Psoas muscle (tissue), 8 donors: Measurements from ENCODE around the gene PTGER4. TPM values are rescaled to one million over a fixed set of nuclear protein-coding genes. Genes with fewer than 3 reads are reported as not detected.

ENCODE experiments used
- ATAC-seq, 4 donors: fragments of 200-7000 bp; cut with Tn5 transposase; one replicate each; pipeline ENCODE4 v1.9.1; 2020; ENCODE audit warnings: moderate library complexity in 3 of 4, mild to moderate bottlenecking in 2 of 4
- DNase-seq, 2 donors: peaks; one replicate each; pipeline ENCODE4 v3.0.0-alpha.2; 2020
- H3K27ac ChIP-seq: fragments of 200-600 bp; one replicate; pipeline ENCODE4 v1.8.0; 2022
- H3K27me3 ChIP-seq, 3 donors: fragments of 200-600 bp in 1 of 3; one replicate each; pipeline versions ENCODE4 v1.6.1 to v1.8.0; 2013 to 2022; ENCODE audit warnings: low read length in 2 of 3, mild to moderate bottlenecking in 2 of 3, moderate library complexity in 1 of 3; ENCODE audit not compliant: insufficient read depth in 3 of 3
- H3K36me3 ChIP-seq, 2 donors: fragments of 200-600 bp in 1 of 2; one replicate each; pipeline versions ENCODE4 v1.6.1 to v1.8.0; 2013 to 2022; ENCODE audit warnings: low read depth in 1 of 2, mild to moderate bottlenecking in 1 of 2, moderate library complexity in 1 of 2; ENCODE audit not compliant: insufficient read depth in 1 of 2
- H3K4me1 ChIP-seq: fragments of 200-600 bp; one replicate; pipeline ENCODE4 v1.8.0; 2022
- H3K4me3 ChIP-seq: fragments of 200-600 bp; one replicate; pipeline ENCODE4 v1.8.0; 2022; ENCODE audit warnings: mild to moderate bottlenecking
- H3K9me3 ChIP-seq: fragments of 200-600 bp; one replicate; pipeline ENCODE4 v1.8.0; 2022
- CTCF ChIP-seq: fragments of 200-600 bp; IDR thresholded peaks from one replicate; pipeline ENCODE4 v1.8.0; 2022; ENCODE audit warnings: antibody characterized with exemption
- WGBS, 3 donors: extraction: QIAGEN DNeasy Blood & Tissue Kit; methylation state at CpG; one replicate each; pipeline versions ENCODE4 v1.1.6 to v1.1.7; 2013; 5-methylcytosine and 5-hydroxymethylcytosine counted together
- intact Hi-C, 2 donors: fragments of 100-400 bp; cut with DNase I; formaldehyde crosslinking; loops; one replicate each; pipeline versions ENCODE4 v1.11.0 to v1.14.2; 2022
- polyA plus RNA-seq, 3 donors: library from polyadenylated mRNA; stranded (reverse); fragments of 200-250 nt; gene quantifications; one replicate each; pipeline ENCODE4 v1.2.3, GENCODE V29; 2013
- total RNA-seq, 4 donors: library from RNA; stranded (reverse); fragmentation: NEBNext Ultra II Directional in 2 of 4; extraction: Animal tissue kit (Norgen Biotek cat#: 25700) in 2 of 4; gene quantifications; one replicate each; pipeline versions ENCODE4 v1.2.1 to v1.2.4, GENCODE V29; 2021 to 2023
- donor health status: healthy with polysubstance abuse.
- donor health status: DM: no; HTN: no; CAD: no; lungs with moderate emphysema.
- donor health status: Bipolar disorder and iron deficiency.
- donor health status: healthy.
- donor health status: DM: yes; HTN: yes; CAD: no.
- donor health status: DM: no; HTN: no; CAD: no.
- donor health status: DM: no; HTN: no; CAD: no.
- donor health status: DM: yes; HTN: yes; CAD: no.

The PTGER4 gene
- total and polyA plus RNA-seq, 7 donors = 1.7 to 8.3 (median 4.8) TPM

- peaks cover 0 to 2% (median 0%) of the 10 kb centered on the region in 3 donors for H3K27me3 ChIP-seq
- DNase-seq (no peak), ATAC-seq (peak; percentile 79 to 86 (median 84))
- no peak for TF ChIP-seq CTCF
- intact Hi-C loops = loop anchor here (2.0 to 10.0 kb wide), 5 partner anchors 741 to 1111 kb away; no protein-coding TSS in a partner anchor
- peak overlapping the region; percentile 13 for H3K27ac ChIP-seq
- peaks cover 0 to 17% of the 10 kb centered on the region in 2 donors for H3K36me3 ChIP-seq
- H3K4me3 ChIP-seq = no peak overlapping the region
- 24 to 26% (median 25%) methylated on average over 3 of the region's 3 CpGs for WGBS, 3 donors
- H3K4me1 ChIP-seq = peaks cover 12% of the 10 kb centered on the region
- H3K9me3 ChIP-seq = no peaks in the 10 kb centered on the region
These were observed 9.7 kb downstream of the PTGER4 start for GRCh38 chr5:40689438-40689837.

- Histone ChIP-seq H3K9me3 (no peaks in the 10 kb centered on the region), H3K27ac (peak overlapping the region; percentile 13), H3K36me3 (peaks cover 0 to 17% of the 10 kb centered on the region in 2 donors), H3K27me3 (peaks cover 0 to 2% (median 0%) of the 10 kb centered on the region in 3 donors), H3K4me1 (peaks cover 12% of the 10 kb centered on the region), H3K4me3 (no peak overlapping the region)
- TF ChIP-seq CTCF = no peak
- no peak for DNase-seq
- ATAC-seq = no peak
- intact Hi-C loops = loop anchor here in 1 of 2 donors (5.0 kb wide), 1 partner anchor 978 kb away; no protein-coding TSS in a partner anchor
- WGBS, 3 donors = 57 to 62% (median 60%) methylated on average over 3 of the region's 3 CpGs
These were observed 10.6 kb downstream of the PTGER4 start for GRCh38 chr5:40690267-40690666.

- no peak for TF ChIP-seq CTCF
- DNase-seq = no peak
- WGBS, 3 donors = 94 to 97% (median 94%) methylated on average over 9 of the region's 9 CpGs
- Histone ChIP-seq H3K36me3 (peaks cover 0 to 17% of the 10 kb centered on the region in 2 donors), H3K27ac (no peak overlapping the region), H3K4me1 (peaks cover 12% of the 10 kb centered on the region), H3K4me3 (no peak overlapping the region), H3K27me3 (no peaks in the 10 kb centered on the region), H3K9me3 (no peaks in the 10 kb centered on the region)
- intact Hi-C loops = loop anchor here in 1 of 2 donors (5.0 kb wide), 1 partner anchor 980 kb away; no protein-coding TSS in a partner anchor
- ATAC-seq = no peak
These were observed 12.2 kb downstream of the PTGER4 start for GRCh38 chr5:40691894-40692293.

- H3K27me3 ChIP-seq = no peaks in the 10 kb centered on the region
- DNase-seq (no peak), ATAC-seq (no peak)
- H3K27ac ChIP-seq = no peak overlapping the region
- H3K4me1 ChIP-seq = peaks cover 12% of the 10 kb centered on the region
- intact Hi-C loops = loop anchor here in 1 of 2 donors (5.0 kb wide), 1 partner anchor 982 kb away; no protein-coding TSS in a partner anchor
- peaks cover 0 to 17% of the 10 kb centered on the region in 2 donors for H3K36me3 ChIP-seq
- no peak for TF ChIP-seq CTCF
- H3K4me3 ChIP-seq = no peak overlapping the region
- no peaks in the 10 kb centered on the region for H3K9me3 ChIP-seq
These were observed 14.7 kb downstream of the PTGER4 start for GRCh38 chr5:40694433-40694832.
